CD8-positive, alpha-beta memory T cell (primary cell): ENCODE measurements around the gene ACP4. TPM values are rescaled to one million over a fixed set of nuclear protein-coding genes. Genes with fewer than 3 reads are reported as not detected.

ENCODE experiments used
- CTCF ChIA-PET: fragments of 350-600 bp; sonication (Branson Sonifier 250); formaldehyde crosslinking; loops from one replicate; lab custom pipeline; 2021; ENCODE audit warnings: antibody characterized with exemption; lab: Charles Lee
- POLR2A ChIA-PET: fragments of 350-600 bp; sonication (Branson Sonifier 250); formaldehyde crosslinking; loops from one replicate; lab custom pipeline; 2021; ENCODE audit warnings: antibody characterized with exemption; lab: Charles Lee
- DNase-seq, 5 donors: peaks; one replicate each; pipeline versions ENCODE4 v3.0.0 to v3.0.0-alpha.2; 2020 to 2022; ENCODE audit warnings: mixed read lengths in 1 of 5
- H3K27ac ChIP-seq: one replicate; pipeline ENCODE4 v1.7.0; 2013; ENCODE audit warnings: low read depth, mild to moderate bottlenecking, low read length, moderate library complexity
- H3K27me3 ChIP-seq: 2 replicates; pipeline ENCODE4 v1.7.0; 2013; ENCODE audit warnings: low read length, mild to moderate bottlenecking; ENCODE audit not compliant: insufficient read depth, poor library complexity, severe bottlenecking
- H3K36me3 ChIP-seq: 2 replicates; pipeline ENCODE4 v1.7.0; 2013; ENCODE audit warnings: mild to moderate bottlenecking, low read length, moderate library complexity; ENCODE audit not compliant: insufficient read depth
- H3K4me1 ChIP-seq: 2 replicates; pipeline ENCODE4 v1.7.0; 2013; ENCODE audit warnings: mild to moderate bottlenecking, low read length, moderate library complexity; ENCODE audit not compliant: insufficient read depth
- H3K4me3 ChIP-seq: 2 replicates; pipeline ENCODE4 v1.7.0; 2013; ENCODE audit warnings: mild to moderate bottlenecking, low read length
- H3K9me3 ChIP-seq: 2 replicates; pipeline ENCODE4 v1.7.0; 2013; ENCODE audit warnings: mild to moderate bottlenecking, low read length
- H3K27ac Mint-ChIP-seq, 8 donors: one replicate each; pipeline ENCODE4 v1.8.0; 2020 to 2021; ENCODE audit warnings: mixed read lengths in 8 of 8, mild to moderate bottlenecking in 6 of 8, inconsistent platforms in 3 of 8, moderate library complexity in 3 of 8
- H3K27me3 Mint-ChIP-seq, 2 donors: one replicate each; pipeline ENCODE4 v1.8.0; 2020 to 2021; ENCODE audit warnings: mixed read lengths in 2 of 2, mild to moderate bottlenecking in 1 of 2, moderate library complexity in 1 of 2
- H3K36me3 Mint-ChIP-seq, 3 donors: one replicate each; pipeline ENCODE4 v1.8.0; 2020 to 2021; ENCODE audit warnings: mixed read lengths in 3 of 3, inconsistent platforms in 1 of 3, mild to moderate bottlenecking in 1 of 3
- H3K4me1 Mint-ChIP-seq, 3 donors: one replicate each; pipeline ENCODE4 v1.8.0; 2020 to 2021; ENCODE audit warnings: mixed read lengths in 3 of 3, inconsistent platforms in 1 of 3, mild to moderate bottlenecking in 1 of 3
- H3K4me3 Mint-ChIP-seq, 7 donors: one replicate each; pipeline ENCODE4 v1.8.0; 2020 to 2021; ENCODE audit warnings: mixed read lengths in 7 of 7, mild to moderate bottlenecking in 6 of 7, moderate library complexity in 4 of 7, inconsistent platforms in 2 of 7
- H3K9me3 Mint-ChIP-seq, 5 donors: one replicate each; pipeline ENCODE4 v1.8.0; 2020 to 2022; ENCODE audit warnings: mixed read lengths in 5 of 5, mild to moderate bottlenecking in 3 of 5, moderate library complexity in 2 of 5, inconsistent platforms in 1 of 5
- polyA plus RNA-seq: library from polyadenylated mRNA; unstranded; fragments of 300-500 nt; fragmentation: Illumina TruSeq; gene quantifications from one replicate; pipeline ENCODE4 v1.2.3, GENCODE V29; 2021
- total RNA-seq, 2 experiments: library from RNA; stranded (reverse); gene quantifications; one replicate each; pipeline ENCODE4 v1.2.3, GENCODE V29; 2021

ACP4 gene
- total and polyA plus RNA-seq, 3 experiments from 2014 or later: not detected

- peaks cover 10% of the 10 kb centered on the region for H3K27me3 ChIP-seq
- no peaks in the 10 kb centered on the region for H3K36me3 ChIP-seq
- CTCF ChIA-PET: no interaction called here
- peaks cover 11 to 15% (median 13%) of the 10 kb centered on the region in 3 donors for H3K4me1 Mint-ChIP-seq
- H3K4me1 ChIP-seq: peaks cover 13% of the 10 kb centered on the region
- no peak overlapping the region for H3K27ac ChIP-seq
- H3K27ac Mint-ChIP-seq: no peak overlapping the region
- H3K9me3 ChIP-seq: no peaks in the 10 kb centered on the region
- H3K4me3 ChIP-seq: no peak overlapping the region
- H3K27me3 Mint-ChIP-seq: peaks cover 18 to 49% of the 10 kb centered on the region in 2 donors
- POLR2A ChIA-PET: no interaction called here
- H3K9me3 Mint-ChIP-seq: peaks cover 0 to 9% (median 7%) of the 10 kb centered on the region in 5 donors
- no peak for DNase-seq
- H3K36me3 Mint-ChIP-seq: no peaks in the 10 kb centered on the region
- H3K4me3 Mint-ChIP-seq: peak overlapping the region in 5 of 7 donors; percentile 33 to 85 (median 64)
These were observed 47.1 kb downstream of the ACP4 start for GRCh38 chr19:50837300-50837699.

GRCh38 chr19:50838239-50838638 is 48.0 kb downstream of the ACP4 start:
- peak overlapping the region in 1 of 8 donors; percentile 2 for H3K27ac Mint-ChIP-seq
- Histone ChIP-seq H3K4me1 (peaks cover 13% of the 10 kb centered on the region), H3K27me3 (peaks cover 10% of the 10 kb centered on the region), H3K9me3 (no peaks in the 10 kb centered on the region), H3K36me3 (no peaks in the 10 kb centered on the region), H3K4me3 (no peak overlapping the region), H3K27ac (no peak overlapping the region)
- H3K9me3 Mint-ChIP-seq: peaks cover 1 to 11% (median 9%) of the 10 kb centered on the region in 5 donors
- no peaks in the 10 kb centered on the region for H3K36me3 Mint-ChIP-seq
- ChIA-PET CTCF (no interaction called here), POLR2A (no interaction called here)
- peaks cover 13 to 43% of the 10 kb centered on the region in 2 donors for H3K27me3 Mint-ChIP-seq
- H3K4me1 Mint-ChIP-seq: peaks cover 11 to 15% (median 13%) of the 10 kb centered on the region in 3 donors
- no peak for DNase-seq
- no peak overlapping the region for H3K4me3 Mint-ChIP-seq

- no peaks in the 10 kb centered on the region for H3K36me3 ChIP-seq
- POLR2A ChIA-PET: no interaction called here
- Mint-ChIP-seq H3K9me3 (peaks cover 9 to 23% (median 15%) of the 10 kb centered on the region in 5 donors), H3K4me3 (no peak overlapping the region), H3K36me3 (no peaks in the 10 kb centered on the region), H3K27me3 (peaks cover 13 to 38% of the 10 kb centered on the region in 2 donors), H3K4me1 (peaks cover 11 to 13% (median 13%) of the 10 kb centered on the region in 3 donors), H3K27ac (no peak overlapping the region)
- CTCF ChIA-PET: no interaction called here
- no peak for DNase-seq
- no peak overlapping the region for H3K4me3 ChIP-seq
- peaks cover 12% of the 10 kb centered on the region for H3K4me1 ChIP-seq
- peaks cover 8% of the 10 kb centered on the region for H3K27me3 ChIP-seq
- H3K27ac ChIP-seq: no peak overlapping the region
- H3K9me3 ChIP-seq: no peaks in the 10 kb centered on the region
These were observed 49.8 kb downstream of the ACP4 start for GRCh38 chr19:50839712-50840655.

- H3K27ac Mint-ChIP-seq: no peak overlapping the region
- no peaks in the 10 kb centered on the region for H3K9me3 ChIP-seq
- H3K4me3 ChIP-seq: no peak overlapping the region
- peaks cover 5 to 22% of the 10 kb centered on the region in 2 donors for H3K27me3 Mint-ChIP-seq
- POLR2A ChIA-PET: no interaction called here
- peaks cover under 1% of the 10 kb centered on the region for H3K27me3 ChIP-seq
- H3K27ac ChIP-seq: no peak overlapping the region
- no peaks in the 10 kb centered on the region for H3K4me1 ChIP-seq
- peaks cover 13 to 28% (median 13%) of the 10 kb centered on the region in 5 donors for H3K9me3 Mint-ChIP-seq
- no peak overlapping the region for H3K4me3 Mint-ChIP-seq
- H3K36me3 ChIP-seq: no peaks in the 10 kb centered on the region
- no peaks in the 10 kb centered on the region for H3K36me3 Mint-ChIP-seq
- DNase-seq: no peak
- H3K4me1 Mint-ChIP-seq: peaks cover 0 to 2% (median 0%) of the 10 kb centered on the region in 3 donors
- CTCF ChIA-PET: no interaction called here
These were observed 51.9 kb downstream of the ACP4 start for GRCh38 chr19:50842130-50842529.

- H3K36me3 Mint-ChIP-seq: no peaks in the 10 kb centered on the region
- no peaks in the 10 kb centered on the region for H3K4me1 Mint-ChIP-seq
- peaks cover 4 to 15% of the 10 kb centered on the region in 2 donors for H3K27me3 Mint-ChIP-seq
- no peaks in the 10 kb centered on the region for H3K9me3 ChIP-seq
- DNase-seq: no peak
- CTCF ChIA-PET: no interaction called here
- H3K27ac Mint-ChIP-seq: no peak overlapping the region
- no peak overlapping the region for H3K4me3 Mint-ChIP-seq
- H3K4me3 ChIP-seq: no peak overlapping the region
- peaks cover 13 to 28% (median 13%) of the 10 kb centered on the region in 5 donors for H3K9me3 Mint-ChIP-seq
- H3K4me1 ChIP-seq: no peaks in the 10 kb centered on the region
- H3K27ac ChIP-seq: no peak overlapping the region
- POLR2A ChIA-PET: no interaction called here
- no peaks in the 10 kb centered on the region for H3K36me3 ChIP-seq
- H3K27me3 ChIP-seq: no peaks in the 10 kb centered on the region
These were observed 53.0 kb downstream of the ACP4 start for GRCh38 chr19:50843205-50843604.

- H3K4me3 Mint-ChIP-seq: no peak overlapping the region
- peaks cover 13 to 28% (median 13%) of the 10 kb centered on the region in 5 donors for H3K9me3 Mint-ChIP-seq
- H3K4me3 ChIP-seq: no peak overlapping the region
- no peaks in the 10 kb centered on the region for H3K27me3 ChIP-seq
- no peak overlapping the region for H3K27ac Mint-ChIP-seq
- H3K4me1 Mint-ChIP-seq: no peaks in the 10 kb centered on the region
- ChIA-PET POLR2A (no interaction called here), CTCF (no interaction called here)
- H3K36me3 Mint-ChIP-seq: no peaks in the 10 kb centered on the region
- no peak overlapping the region for H3K27ac ChIP-seq
- H3K36me3 ChIP-seq: no peaks in the 10 kb centered on the region
- peaks cover 4 to 18% of the 10 kb centered on the region in 2 donors for H3K27me3 Mint-ChIP-seq
- no peaks in the 10 kb centered on the region for H3K9me3 ChIP-seq
- H3K4me1 ChIP-seq: no peaks in the 10 kb centered on the region
- no peak for DNase-seq
These were observed 53.5 kb downstream of the ACP4 start for GRCh38 chr19:50843701-50844221.

GRCh38 chr19:50844296-50844935 is 54.2 kb downstream of the ACP4 start:
- Mint-ChIP-seq H3K4me3 (no peak overlapping the region), H3K9me3 (peaks cover 13 to 28% (median 13%) of the 10 kb centered on the region in 5 donors), H3K27me3 (peaks cover 4 to 23% of the 10 kb centered on the region in 2 donors), H3K4me1 (no peaks in the 10 kb centered on the region), H3K27ac (no peak overlapping the region), H3K36me3 (no peaks in the 10 kb centered on the region)
- H3K36me3 ChIP-seq: no peaks in the 10 kb centered on the region
- no peaks in the 10 kb centered on the region for H3K9me3 ChIP-seq
- ChIA-PET CTCF (no interaction called here), POLR2A (no interaction called here)
- no peaks in the 10 kb centered on the region for H3K27me3 ChIP-seq
- H3K27ac ChIP-seq: no peak overlapping the region
- DNase-seq: no peak
- no peaks in the 10 kb centered on the region for H3K4me1 ChIP-seq
- H3K4me3 ChIP-seq: no peak overlapping the region
